ENCODE measurements around the gene H3-3A. TPM values are rescaled to one million over a fixed set of nuclear protein-coding genes. Genes with fewer than 3 reads are reported as not detected.

Gene H3-3A
- total RNA-seq, 4 donors from 2014 or later, result 309 to 383 (median 364) TPM

DNA sequence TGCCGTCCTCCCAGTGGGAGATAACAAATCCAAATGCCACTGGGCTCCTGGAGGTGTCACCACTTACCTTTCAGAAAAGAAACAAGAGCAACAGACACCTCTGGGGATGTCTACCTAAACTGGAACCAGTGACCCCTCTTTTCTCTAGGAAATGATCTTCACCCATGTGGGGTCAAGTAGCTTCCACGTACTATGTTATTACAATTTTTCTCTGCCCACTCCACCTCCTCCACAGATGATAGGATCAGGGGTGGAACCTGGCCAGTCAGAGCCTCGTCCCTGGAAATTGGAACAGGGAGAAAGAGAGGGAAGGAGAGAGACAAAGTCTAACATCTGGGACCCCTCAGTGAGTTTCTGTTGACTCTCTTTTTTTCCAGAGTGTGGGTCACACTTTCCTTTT is 50.1 kb downstream of the H3-3A start:
- peaks cover 0 to 35% (median 15%) of the 10 kb centered on the region in 3 donors for H3K4me1 ChIP-seq
- no peak for ATAC-seq
- no peak overlapping the region for H3K27ac ChIP-seq
- H3K9me3 ChIP-seq, result no peaks in the 10 kb centered on the region
- H3K27me3 ChIP-seq, result no peaks in the 10 kb centered on the region
- WGBS, 2 donors (ENCODE audit: low coverage in 1 of 2), result 40 to 68% methylated on average over 2 of the region's 3 CpGs
- H3K36me3 ChIP-seq, result no peaks in the 10 kb centered on the region
- TF ChIP-seq POLR2AphosphoS5 (IDR thresholded peaks at IDR 0.05) (no peak), POLR2A (IDR thresholded peaks at IDR 0.05) (no peak), EP300 (IDR thresholded peaks at IDR 0.05) (no peak)
- TF ChIP-seq, protein P1, sequence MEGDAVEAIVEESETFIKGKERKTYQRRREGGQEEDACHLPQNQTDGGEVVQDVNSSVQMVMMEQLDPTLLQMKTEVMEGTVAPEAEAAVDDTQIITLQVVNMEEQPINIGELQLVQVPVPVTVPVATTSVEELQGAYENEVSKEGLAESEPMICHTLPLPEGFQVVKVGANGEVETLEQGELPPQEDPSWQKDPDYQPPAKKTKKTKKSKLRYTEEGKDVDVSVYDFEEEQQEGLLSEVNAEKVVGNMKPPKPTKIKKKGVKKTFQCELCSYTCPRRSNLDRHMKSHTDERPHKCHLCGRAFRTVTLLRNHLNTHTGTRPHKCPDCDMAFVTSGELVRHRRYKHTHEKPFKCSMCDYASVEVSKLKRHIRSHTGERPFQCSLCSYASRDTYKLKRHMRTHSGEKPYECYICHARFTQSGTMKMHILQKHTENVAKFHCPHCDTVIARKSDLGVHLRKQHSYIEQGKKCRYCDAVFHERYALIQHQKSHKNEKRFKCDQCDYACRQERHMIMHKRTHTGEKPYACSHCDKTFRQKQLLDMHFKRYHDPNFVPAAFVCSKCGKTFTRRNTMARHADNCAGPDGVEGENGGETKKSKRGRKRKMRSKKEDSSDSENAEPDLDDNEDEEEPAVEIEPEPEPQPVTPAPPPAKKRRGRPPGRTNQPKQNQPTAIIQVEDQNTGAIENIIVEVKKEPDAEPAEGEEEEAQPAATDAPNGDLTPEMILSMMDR (IDR thresholded peaks at IDR 0.05), result no peak
- no peak overlapping the region for H3K4me3 ChIP-seq

DNA sequence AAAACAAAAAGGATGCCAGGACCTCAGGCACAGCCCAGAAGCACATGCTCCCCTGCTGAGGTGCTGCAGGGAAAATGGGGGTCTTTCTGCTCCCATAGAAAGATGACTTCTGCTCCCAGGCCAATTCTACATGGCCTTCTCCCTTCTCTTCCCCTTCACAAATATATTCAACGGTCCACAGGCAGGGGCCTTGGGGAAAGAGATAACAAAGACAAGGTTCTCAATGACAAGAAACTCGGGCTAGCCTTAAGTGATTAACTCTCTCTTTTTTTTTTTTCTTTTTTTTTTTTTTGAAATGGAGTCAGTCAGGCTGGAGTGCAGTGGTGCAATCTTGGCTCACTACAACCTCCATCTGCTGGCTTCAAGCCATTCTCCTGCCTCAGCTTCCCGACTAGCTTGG is 54.2 kb downstream of the H3-3A start:
- no peaks in the 10 kb centered on the region for H3K36me3 ChIP-seq
- TF ChIP-seq POLR2AphosphoS5 (IDR thresholded peaks at IDR 0.05), result no peak
- TF ChIP-seq, protein P1 (IDR thresholded peaks at IDR 0.05), result no peak
- TF ChIP-seq POLR2A (IDR thresholded peaks at IDR 0.05), result no peak
- TF ChIP-seq EP300 (IDR thresholded peaks at IDR 0.05), result no peak
- 46 to 89% methylated on average over 2 to 3 of the region's 3 CpGs for WGBS, 2 donors (ENCODE audit: low coverage in 1 of 2)
- ATAC-seq, result no peak
- H3K4me3 ChIP-seq, result no peak overlapping the region
- H3K4me1 ChIP-seq, result peaks cover 0 to 17% (median 9%) of the 10 kb centered on the region in 3 donors
- H3K27me3 ChIP-seq, result no peaks in the 10 kb centered on the region
- no peaks in the 10 kb centered on the region for H3K9me3 ChIP-seq
- no peak overlapping the region for H3K27ac ChIP-seq

DNA sequence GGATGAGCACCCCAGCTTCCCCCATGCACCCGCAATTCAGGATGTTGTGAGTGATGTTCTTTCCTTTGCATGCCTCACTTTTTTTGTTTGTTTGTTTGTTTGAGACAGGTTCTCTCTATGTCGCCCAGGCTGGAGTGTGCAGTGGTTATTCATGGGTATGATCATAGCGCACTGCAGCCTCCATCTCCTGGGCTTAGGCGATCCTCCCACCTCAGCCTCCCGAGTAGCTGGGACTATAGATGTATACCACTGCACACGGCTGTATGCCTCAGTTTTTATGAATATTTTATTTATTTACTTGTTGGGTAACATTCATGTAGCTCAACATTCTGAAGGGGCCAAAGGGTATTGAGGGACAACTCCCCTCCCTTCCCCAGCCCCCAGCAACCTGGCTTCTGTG is 54.8 kb downstream of the H3-3A start:
- no peak for TF ChIP-seq POLR2AphosphoS5 (IDR thresholded peaks at IDR 0.05)
- no peak for TF ChIP-seq POLR2A (IDR thresholded peaks at IDR 0.05)
- TF ChIP-seq, protein P1 (IDR thresholded peaks at IDR 0.05), result no peak
- no peak for TF ChIP-seq EP300 (IDR thresholded peaks at IDR 0.05)
- Histone ChIP-seq H3K4me3 (no peak overlapping the region), H3K27me3 (no peaks in the 10 kb centered on the region), H3K36me3 (no peaks in the 10 kb centered on the region), H3K9me3 (no peaks in the 10 kb centered on the region), H3K4me1 (peaks cover 0 to 15% (median 5%) of the 10 kb centered on the region in 3 donors), H3K27ac (no peak overlapping the region)
- WGBS, 2 donors (ENCODE audit: low coverage in 1 of 2), result 88 to 91% methylated on average over 4 to 6 of the region's 6 CpGs
- ATAC-seq, result no peak

DNA sequence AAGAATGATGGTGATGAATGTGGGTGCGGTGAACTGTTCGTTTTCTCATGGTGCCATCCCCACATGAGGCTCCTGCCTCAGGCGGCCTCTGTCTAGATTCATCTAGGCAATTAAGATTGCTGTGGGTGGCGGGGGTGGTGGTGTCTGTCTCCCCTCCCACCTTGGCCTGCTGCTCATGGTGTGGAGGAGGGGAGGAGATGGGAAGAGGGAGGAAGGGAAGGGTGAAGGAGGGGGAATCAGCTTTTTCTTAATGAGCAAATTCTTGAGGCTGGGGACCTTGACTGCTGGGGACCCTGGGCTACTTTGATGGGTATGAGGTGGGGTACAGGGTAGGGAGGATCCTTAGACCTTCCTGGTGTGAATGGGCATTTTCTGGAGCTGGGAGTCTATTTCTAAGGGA is 55.8 kb downstream of the H3-3A start:
- no peak overlapping the region for H3K27ac ChIP-seq
- 88 to 100% methylated on average over 2 to 3 of the region's 4 CpGs for WGBS, 2 donors (ENCODE audit: low coverage in 1 of 2)
- no peak for ATAC-seq

DNA sequence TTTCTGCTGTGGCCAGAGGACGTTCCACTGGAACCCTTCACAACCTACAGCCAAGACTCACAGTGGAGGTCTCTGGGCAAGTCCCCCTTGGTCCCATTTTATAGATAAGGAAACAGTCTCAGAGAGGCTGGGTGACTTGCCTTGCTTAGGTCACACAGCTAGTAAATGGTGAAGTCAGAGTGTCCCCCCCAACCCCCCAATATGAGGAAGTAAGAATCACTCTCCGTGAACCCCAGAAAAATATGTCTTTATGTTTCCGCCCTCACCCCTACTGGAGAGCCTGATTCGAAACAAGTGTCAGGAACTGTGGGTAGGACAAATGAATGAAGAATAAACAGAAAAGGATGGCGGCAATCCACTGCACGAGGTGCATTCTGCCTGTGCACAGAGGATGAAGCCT is 56.7 kb downstream of the H3-3A start:
- no peak for ATAC-seq
- Histone ChIP-seq H3K4me3 (no peak overlapping the region), H3K36me3 (no peaks in the 10 kb centered on the region), H3K9me3 (no peaks in the 10 kb centered on the region), H3K27me3 (no peaks in the 10 kb centered on the region), H3K4me1 (peaks cover 0 to 22% (median 5%) of the 10 kb centered on the region in 3 donors), H3K27ac (no peak overlapping the region)
- 79 to 100% methylated on average over 1 to 6 of the region's 6 CpGs for WGBS, 2 donors (ENCODE audit: low coverage in 1 of 2)
- no peak for TF ChIP-seq POLR2AphosphoS5 (IDR thresholded peaks at IDR 0.05)
- TF ChIP-seq POLR2A (IDR thresholded peaks at IDR 0.05), result no peak
- no peak for TF ChIP-seq EP300 (IDR thresholded peaks at IDR 0.05)
- TF ChIP-seq, protein P1 (IDR thresholded peaks at IDR 0.05), result no peak

More for the DNA sequence above, 55.8 kb downstream of the H3-3A start:
- Histone ChIP-seq H3K4me1 (peaks cover 0 to 22% (median 5%) of the 10 kb centered on the region in 3 donors), H3K36me3 (no peaks in the 10 kb centered on the region), H3K9me3 (no peaks in the 10 kb centered on the region), H3K27me3 (no peaks in the 10 kb centered on the region), H3K4me3 (no peak overlapping the region)
- TF ChIP-seq EP300 (IDR thresholded peaks at IDR 0.05), result no peak
- TF ChIP-seq POLR2A (IDR thresholded peaks at IDR 0.05), result no peak
- no peak for TF ChIP-seq POLR2AphosphoS5 (IDR thresholded peaks at IDR 0.05)
- TF ChIP-seq, protein P1 (IDR thresholded peaks at IDR 0.05), result no peak
